ENCODE data around the gene FAM124B. TPM values are rescaled to one million over a fixed set of nuclear protein-coding genes. Genes with fewer than 3 reads are reported as not detected.
"Not testable (repeated sequence)": the region's sequence is repeated elsewhere in the genome, so short reads cannot be mapped to it uniquely, and the experiment has no call there.

FAM124B gene
- total and polyA plus RNA-seq, 2 donors (not counting 1 experiment from before 2014, with no cell fraction given), result 0.13 to 0.34 TPM

- H3K9ac ChIP-seq (ENCODE audit: low read length), result no peak overlapping the region
- CTCF ChIA-PET, result interaction anchor here (1.7 kb wide), 1 partner anchor 17 kb away, joined by 6 read pairs; no protein-coding TSS in a partner anchor
- Mint-ChIP-seq H3K9me3 (ENCODE audit: insufficient read depth) (no peaks in the 10 kb centered on the region), H3K27ac (no peak overlapping the region), H3K27me3 (peaks cover 6% of the 10 kb centered on the region), H3K4me3 (no peak overlapping the region), H3K4me1 (no peaks in the 10 kb centered on the region)
- POLR2A ChIA-PET, result no interaction called here
- H3K27me3 ChIP-seq (replicated peaks in 1 of 4; ENCODE audit: control extremely low read depth in 1 of 4, control insufficient read depth in 3 of 4, insufficient read depth in 4 of 4, low read length in 3 of 4), result no peaks in the 10 kb centered on the region
- DNase-seq, result no peak
- no peaks in the 10 kb centered on the region for H3K9me3 ChIP-seq (ENCODE audit: control extremely low read depth in 1 of 3, control insufficient read depth in 2 of 3, insufficient read depth in 1 of 3, low read length in 2 of 3)
- H4K20me1 ChIP-seq (ENCODE audit: control insufficient read depth, insufficient read depth, low read length, poor library complexity, severe bottlenecking), result no peaks in the 10 kb centered on the region
- no peak for ATAC-seq (ENCODE audit: low read depth)
- no CpG with 5 or more reads among the region's 2 CpGs for WGBS (ENCODE audit: insufficient coverage)
- H3K36me3 ChIP-seq (replicated peaks in 1 of 2; ENCODE audit: control extremely low read depth in 1 of 2, control insufficient read depth in 1 of 2, extremely low read depth in 1 of 2, insufficient read depth in 2 of 2, low read length in 1 of 2), result no peaks in the 10 kb centered on the region
- intact Hi-C loops (cut with micrococcal nuclease), result no loop called here
- no peak overlapping the region for H3K4me2 ChIP-seq (replicated peaks; ENCODE audit: low read depth, low read length, poor library complexity, severe bottlenecking)
- no peak for TF ChIP-seq EZH2 (IDR thresholded peaks at IDR 0.05; ENCODE audit: borderline replicate concordance, insufficient read depth, low read depth, low read length, poor library complexity, severe bottlenecking)
- TF ChIP-seq CTCF (IDR thresholded peaks at IDR 0.05), result no peak
- no peak overlapping the region for H2AFZ ChIP-seq (ENCODE audit: insufficient read depth, low read depth, low read length, poor library complexity, severe bottlenecking)
- H3K4me1 ChIP-seq (ENCODE audit: control insufficient read depth in 2 of 2, insufficient read depth in 2 of 2, low read length in 2 of 2), result no peaks in the 10 kb centered on the region
- H3K27ac ChIP-seq (ENCODE audit: low read length in 2 of 2), result no peak overlapping the region
- no peaks in the 10 kb centered on the region for H3K79me2 ChIP-seq (ENCODE audit: control insufficient read depth, insufficient read depth, low read length)
- no peak overlapping the region for H3K4me3 ChIP-seq (ENCODE audit: control extremely low read depth in 1 of 5, extremely low read depth in 1 of 5, insufficient read depth in 1 of 5, low read depth in 2 of 5, low read length in 4 of 5)
Measured at GRCh38 chr2:224386876-224387275, 15.0 kb downstream of the FAM124B start.

DNA sequence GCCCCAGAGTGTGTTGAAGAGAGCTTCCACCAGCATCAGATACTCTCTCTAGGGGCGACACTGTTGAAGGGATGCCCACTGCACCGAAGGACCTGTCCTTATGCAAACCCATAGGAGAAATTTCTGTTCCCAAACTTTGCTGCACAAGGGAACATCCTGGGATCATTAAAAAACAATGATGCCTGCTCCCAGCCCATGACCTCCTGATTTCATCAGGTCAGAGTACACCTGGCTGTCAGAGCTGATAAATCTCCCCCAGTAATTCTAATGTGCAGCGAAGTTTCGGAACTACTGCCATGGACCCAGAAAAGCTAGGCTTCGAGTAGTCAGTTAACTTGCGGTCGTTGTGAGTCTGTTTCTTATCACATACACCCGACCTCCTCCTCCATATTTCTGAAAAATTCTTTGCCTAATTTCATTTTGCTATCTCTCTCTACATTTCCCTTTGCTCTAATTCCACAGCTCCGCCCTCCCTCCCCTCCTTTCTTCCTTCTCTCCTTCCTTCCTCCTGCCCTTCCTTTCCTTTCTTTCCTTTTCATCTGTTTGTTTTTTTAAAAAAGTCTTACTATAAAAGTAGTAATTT is 18.8 kb downstream of the FAM124B start:
- Mint-ChIP-seq H3K4me3 (no peak overlapping the region), H3K4me1 (peaks cover 3% of the 10 kb centered on the region), H3K27ac (no peak overlapping the region), H3K9me3 (ENCODE audit: insufficient read depth) (no peaks in the 10 kb centered on the region), H3K27me3 (peaks cover 2% of the 10 kb centered on the region)
- DNase-seq, result no peak
- Histone ChIP-seq H3K36me3 (replicated peaks in 1 of 2; ENCODE audit: control extremely low read depth in 1 of 2, control insufficient read depth in 1 of 2, extremely low read depth in 1 of 2, insufficient read depth in 2 of 2, low read length in 1 of 2) (no peaks in the 10 kb centered on the region), H3K4me3 (ENCODE audit: control extremely low read depth in 1 of 5, extremely low read depth in 1 of 5, insufficient read depth in 1 of 5, low read depth in 2 of 5, low read length in 4 of 5) (no peak overlapping the region), H4K20me1 (ENCODE audit: control insufficient read depth, insufficient read depth, low read length, poor library complexity, severe bottlenecking) (no peaks in the 10 kb centered on the region), H3K27me3 (replicated peaks in 1 of 4; ENCODE audit: control extremely low read depth in 1 of 4, control insufficient read depth in 3 of 4, insufficient read depth in 4 of 4, low read length in 3 of 4) (no peaks in the 10 kb centered on the region), H3K9ac (ENCODE audit: low read length) (no peak overlapping the region), H3K4me1 (ENCODE audit: control insufficient read depth in 2 of 2, insufficient read depth in 2 of 2, low read length in 2 of 2) (peaks cover under 1 to 1% of the 10 kb centered on the region in 2 donors), H2AFZ (ENCODE audit: insufficient read depth, low read depth, low read length, poor library complexity, severe bottlenecking) (no peak overlapping the region), H3K79me2 (ENCODE audit: control insufficient read depth, insufficient read depth, low read length) (no peaks in the 10 kb centered on the region), H3K4me2 (replicated peaks; ENCODE audit: low read depth, low read length, poor library complexity, severe bottlenecking) (no peak overlapping the region), H3K9me3 (ENCODE audit: control extremely low read depth in 1 of 3, control insufficient read depth in 2 of 3, insufficient read depth in 1 of 3, low read length in 2 of 3) (no peaks in the 10 kb centered on the region), H3K27ac (ENCODE audit: low read length in 2 of 2) (no peak overlapping the region)
- intact Hi-C loops (cut with micrococcal nuclease), result no loop called here
- TF ChIP-seq EZH2 (IDR thresholded peaks at IDR 0.05; ENCODE audit: borderline replicate concordance, insufficient read depth, low read depth, low read length, poor library complexity, severe bottlenecking), result no peak
- no peak for TF ChIP-seq CTCF (IDR thresholded peaks at IDR 0.05)
- no peak for ATAC-seq (ENCODE audit: low read depth)
- WGBS (ENCODE audit: insufficient coverage), result 97% methylated on average over 8 of the region's 9 CpGs
- POLR2A ChIA-PET, result no interaction called here
- CTCF ChIA-PET, result interaction anchor here (1.0 to 4.1 kb wide), 2 partner anchors 9 to 14 kb away, joined by 4 to 17 read pairs; no protein-coding TSS in a partner anchor

GRCh38 chr2:224382280-224382647 is 19.6 kb downstream of the FAM124B start:
- H3K4me3 Mint-ChIP-seq; H4K20me1 ChIP-seq (ENCODE audit: control insufficient read depth, insufficient read depth, low read length, poor library complexity, severe bottlenecking); H3K9ac ChIP-seq (ENCODE audit: low read length); H3K27ac Mint-ChIP-seq; intact Hi-C loops (cut with micrococcal nuclease); H3K9me3 Mint-ChIP-seq (ENCODE audit: insufficient read depth); POLR2A ChIA-PET; H3K27me3 Mint-ChIP-seq; H3K79me2 ChIP-seq (ENCODE audit: control insufficient read depth, insufficient read depth, low read length); H3K27ac ChIP-seq (ENCODE audit: low read length in 2 of 2); H2AFZ ChIP-seq (ENCODE audit: insufficient read depth, low read depth, low read length, poor library complexity, severe bottlenecking); ATAC-seq (ENCODE audit: low read depth); H3K4me2 ChIP-seq (replicated peaks; ENCODE audit: low read depth, low read length, poor library complexity, severe bottlenecking); H3K27me3 ChIP-seq (replicated peaks in 1 of 4; ENCODE audit: control extremely low read depth in 1 of 4, control insufficient read depth in 3 of 4, insufficient read depth in 4 of 4, low read length in 3 of 4); DNase-seq; H3K4me3 ChIP-seq (ENCODE audit: control extremely low read depth in 1 of 5, extremely low read depth in 1 of 5, insufficient read depth in 1 of 5, low read depth in 2 of 5, low read length in 4 of 5); H3K36me3 ChIP-seq (replicated peaks in 1 of 2; ENCODE audit: control extremely low read depth in 1 of 2, control insufficient read depth in 1 of 2, extremely low read depth in 1 of 2, insufficient read depth in 2 of 2, low read length in 1 of 2); H3K9me3 ChIP-seq (ENCODE audit: control extremely low read depth in 1 of 3, control insufficient read depth in 2 of 3, insufficient read depth in 1 of 3, low read length in 2 of 3); H3K4me1 ChIP-seq (ENCODE audit: control insufficient read depth in 2 of 2, insufficient read depth in 2 of 2, low read length in 2 of 2): not testable (repeated sequence)
- no CpG with 5 or more reads among the region's 2 CpGs for WGBS (ENCODE audit: insufficient coverage)
- CTCF ChIA-PET, result interaction anchor here (4.1 kb wide), 1 partner anchor 13 kb away, joined by 17 read pairs; no protein-coding TSS in a partner anchor
- peaks cover 10% of the 10 kb centered on the region for H3K4me1 Mint-ChIP-seq

All from B cell (primary cell).